Astrocyte (in vitro differentiated cells and primary cell): ENCODE measurements around the gene RPS14.

ENCODE experiments used
- EZH2 ChIP-seq: IDR thresholded peaks from 2 replicates; pipeline ENCODE4 v1.6.1; 2012; ENCODE audit warnings: mild to moderate bottlenecking, low read length, inconsistent platforms; ENCODE audit not compliant: insufficient read depth
- TF ChIP-seq, protein P1 (sequence below): IDR thresholded peaks from 2 replicates; pipeline ENCODE4 v1.5.1; 2011; ENCODE audit warnings: low read depth, mild to moderate bottlenecking, inconsistent platforms, low read length, moderate library complexity; ENCODE audit not compliant: insufficient read depth

DNA sequence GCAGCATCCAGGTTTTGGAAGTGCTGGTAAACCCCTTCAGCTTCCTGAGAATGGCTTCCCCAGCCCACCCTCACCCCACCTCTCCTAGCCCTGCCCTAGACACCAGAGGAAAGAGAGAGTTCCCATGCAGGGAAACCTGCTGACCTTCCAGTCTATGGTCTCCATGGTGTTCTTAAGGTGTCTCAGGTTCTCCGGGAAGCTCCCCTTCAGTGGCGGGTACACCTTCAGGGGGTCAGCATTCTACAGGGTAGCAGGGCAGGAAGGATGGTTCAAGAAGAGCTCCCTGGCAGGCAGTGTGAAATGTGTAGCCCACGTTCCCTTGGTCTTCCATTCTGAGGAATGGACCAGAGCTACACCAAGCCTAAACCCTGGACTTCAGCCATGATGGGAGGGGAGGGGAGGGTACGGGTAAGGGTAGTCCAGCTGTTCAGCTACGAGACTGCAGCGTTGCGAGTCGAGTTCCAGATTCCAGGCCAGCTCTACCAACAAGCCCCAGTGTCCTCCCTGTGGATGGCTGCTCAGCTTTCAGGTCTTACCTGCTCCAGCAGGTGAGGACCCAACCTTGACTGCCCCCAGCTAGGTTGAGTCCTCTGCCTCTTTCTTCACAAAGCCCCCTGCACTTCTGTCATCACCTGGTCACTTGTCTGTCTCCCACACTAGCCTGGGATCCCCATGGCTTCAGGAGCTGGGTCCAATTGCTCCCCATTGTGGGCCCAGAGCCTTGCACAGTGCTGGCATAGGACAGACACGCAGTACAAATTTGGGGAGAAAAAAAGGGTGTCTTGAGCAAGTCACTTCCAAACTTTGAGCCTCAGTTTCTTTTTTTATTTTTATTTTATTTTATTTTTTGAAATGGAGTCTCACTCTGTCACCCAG lies 44.4 kb downstream of the RPS14 start:
- TF ChIP-seq, protein P1, sequence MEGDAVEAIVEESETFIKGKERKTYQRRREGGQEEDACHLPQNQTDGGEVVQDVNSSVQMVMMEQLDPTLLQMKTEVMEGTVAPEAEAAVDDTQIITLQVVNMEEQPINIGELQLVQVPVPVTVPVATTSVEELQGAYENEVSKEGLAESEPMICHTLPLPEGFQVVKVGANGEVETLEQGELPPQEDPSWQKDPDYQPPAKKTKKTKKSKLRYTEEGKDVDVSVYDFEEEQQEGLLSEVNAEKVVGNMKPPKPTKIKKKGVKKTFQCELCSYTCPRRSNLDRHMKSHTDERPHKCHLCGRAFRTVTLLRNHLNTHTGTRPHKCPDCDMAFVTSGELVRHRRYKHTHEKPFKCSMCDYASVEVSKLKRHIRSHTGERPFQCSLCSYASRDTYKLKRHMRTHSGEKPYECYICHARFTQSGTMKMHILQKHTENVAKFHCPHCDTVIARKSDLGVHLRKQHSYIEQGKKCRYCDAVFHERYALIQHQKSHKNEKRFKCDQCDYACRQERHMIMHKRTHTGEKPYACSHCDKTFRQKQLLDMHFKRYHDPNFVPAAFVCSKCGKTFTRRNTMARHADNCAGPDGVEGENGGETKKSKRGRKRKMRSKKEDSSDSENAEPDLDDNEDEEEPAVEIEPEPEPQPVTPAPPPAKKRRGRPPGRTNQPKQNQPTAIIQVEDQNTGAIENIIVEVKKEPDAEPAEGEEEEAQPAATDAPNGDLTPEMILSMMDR, result no peak
- no peak for TF ChIP-seq EZH2
